GM19438 (cell line): ENCODE results near the gene EFNA1.

Source experiments
- ATAC-seq: cut with Tn5 transposase; IDR thresholded peaks from one replicate; pipeline ENCODE4 v1.9.1; 2021; ENCODE audit warnings: low read depth; ENCODE audit not compliant: unreplicated experiment

The EFNA1 gene, protein sequence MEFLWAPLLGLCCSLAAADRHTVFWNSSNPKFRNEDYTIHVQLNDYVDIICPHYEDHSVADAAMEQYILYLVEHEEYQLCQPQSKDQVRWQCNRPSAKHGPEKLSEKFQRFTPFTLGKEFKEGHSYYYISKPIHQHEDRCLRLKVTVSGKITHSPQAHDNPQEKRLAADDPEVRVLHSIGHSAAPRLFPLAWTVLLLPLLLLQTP

DNA sequence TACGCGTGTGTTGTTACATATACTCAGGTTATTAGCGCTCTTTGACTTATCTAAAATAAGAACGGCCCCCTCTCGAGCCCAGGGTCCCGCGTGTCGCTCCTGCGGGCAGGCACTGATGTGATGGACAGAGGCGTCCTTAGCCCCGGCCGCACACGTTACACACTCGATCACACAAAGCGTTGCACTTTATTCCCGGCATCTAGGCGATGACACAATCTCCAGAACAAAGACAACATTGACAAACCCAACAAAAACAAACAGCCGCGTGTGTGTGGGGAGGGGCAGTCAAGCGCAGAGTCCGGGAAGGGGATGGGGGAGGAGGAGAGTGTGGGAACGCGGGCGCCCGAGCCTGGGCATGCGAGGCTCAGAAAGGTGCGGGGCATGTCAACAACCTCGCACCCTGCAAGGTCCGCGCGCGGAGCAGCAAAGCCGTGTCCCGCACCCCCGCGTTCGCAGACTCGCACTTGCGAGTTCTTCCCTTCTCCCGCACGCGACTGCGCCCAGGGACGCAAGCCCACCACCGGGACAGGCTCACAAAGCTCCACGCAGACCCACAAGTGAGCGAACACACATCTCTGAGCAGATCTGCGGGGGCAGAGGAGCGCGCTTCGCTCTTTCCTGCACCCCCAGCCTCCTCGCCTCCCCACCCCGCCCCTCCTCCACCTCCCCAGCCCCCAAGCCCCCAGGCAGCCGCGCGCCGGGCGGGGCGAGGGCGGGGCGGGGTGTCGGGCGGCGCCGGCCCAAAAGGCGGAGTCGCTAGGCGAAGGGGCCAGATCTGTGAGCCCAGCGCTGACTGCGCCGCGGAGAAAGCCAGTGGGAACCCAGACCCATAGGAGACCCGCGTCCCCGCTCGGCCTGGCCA, at the start of gene EFNA1:
Gene EFNA1 (plus strand): TSS at position 772 of the 862 bp plus-strand sequence. CDS start 102 bp downstream, outside the sequence.
- no peak for ATAC-seq

DNA sequence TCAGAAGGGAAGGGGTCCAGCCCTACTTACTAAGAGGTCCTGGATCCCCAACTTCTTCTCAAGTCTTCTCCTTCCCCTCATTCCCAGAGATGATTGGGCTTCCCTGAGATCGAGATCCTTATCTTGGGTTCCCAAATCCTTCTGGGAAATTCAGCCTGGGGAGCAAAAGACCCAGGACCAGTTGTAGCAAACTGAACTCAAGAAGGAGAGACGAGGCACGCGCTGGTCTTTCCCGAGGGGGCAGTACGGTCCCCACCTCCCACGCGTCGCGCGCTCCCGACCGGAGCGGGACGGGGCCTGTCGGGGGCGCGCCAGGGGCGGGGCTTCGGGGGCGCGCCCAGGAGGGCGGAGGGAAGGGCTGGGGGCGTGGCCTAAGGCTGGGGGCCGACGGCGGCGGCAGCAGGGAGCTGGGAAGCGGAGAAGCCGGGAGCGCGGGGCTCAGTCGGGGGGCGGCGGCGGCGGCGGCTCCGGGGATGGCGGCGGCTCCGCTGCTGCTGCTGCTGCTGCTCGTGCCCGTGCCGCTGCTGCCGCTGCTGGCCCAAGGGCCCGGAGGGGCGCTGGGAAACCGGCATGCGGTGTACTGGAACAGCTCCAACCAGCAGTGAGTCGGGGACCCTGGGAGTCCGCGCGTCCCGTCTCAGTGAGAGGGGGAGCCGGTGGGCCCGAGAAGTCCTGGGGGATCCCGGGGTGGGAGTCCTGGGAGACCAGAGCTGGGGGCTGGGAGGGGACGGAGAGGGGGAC, 49.0 kb upstream of the EFNA1 start, which contains the start of gene EFNA3:
Gene EFNA3 (plus strand): TSS at position 369 of the 741 bp plus-strand sequence. CDS start 105 bp downstream, at position 474.
- ATAC-seq = no peak

DNA sequence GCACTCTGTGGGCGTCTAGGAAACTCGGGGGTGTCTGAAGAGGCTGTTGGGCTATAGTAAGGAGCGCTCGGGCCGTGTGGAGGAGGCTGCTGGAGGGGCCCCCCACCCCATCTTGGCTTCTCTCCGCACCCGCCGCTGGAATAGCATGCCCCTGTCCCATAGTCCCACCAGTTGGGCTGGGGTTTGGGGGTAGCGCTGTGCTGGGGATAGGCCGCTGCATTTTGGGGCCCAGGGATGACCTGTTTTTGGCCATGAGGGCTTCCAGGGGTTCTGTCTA, 48.5 kb upstream of the EFNA1 start:
- no peak for ATAC-seq

DNA sequence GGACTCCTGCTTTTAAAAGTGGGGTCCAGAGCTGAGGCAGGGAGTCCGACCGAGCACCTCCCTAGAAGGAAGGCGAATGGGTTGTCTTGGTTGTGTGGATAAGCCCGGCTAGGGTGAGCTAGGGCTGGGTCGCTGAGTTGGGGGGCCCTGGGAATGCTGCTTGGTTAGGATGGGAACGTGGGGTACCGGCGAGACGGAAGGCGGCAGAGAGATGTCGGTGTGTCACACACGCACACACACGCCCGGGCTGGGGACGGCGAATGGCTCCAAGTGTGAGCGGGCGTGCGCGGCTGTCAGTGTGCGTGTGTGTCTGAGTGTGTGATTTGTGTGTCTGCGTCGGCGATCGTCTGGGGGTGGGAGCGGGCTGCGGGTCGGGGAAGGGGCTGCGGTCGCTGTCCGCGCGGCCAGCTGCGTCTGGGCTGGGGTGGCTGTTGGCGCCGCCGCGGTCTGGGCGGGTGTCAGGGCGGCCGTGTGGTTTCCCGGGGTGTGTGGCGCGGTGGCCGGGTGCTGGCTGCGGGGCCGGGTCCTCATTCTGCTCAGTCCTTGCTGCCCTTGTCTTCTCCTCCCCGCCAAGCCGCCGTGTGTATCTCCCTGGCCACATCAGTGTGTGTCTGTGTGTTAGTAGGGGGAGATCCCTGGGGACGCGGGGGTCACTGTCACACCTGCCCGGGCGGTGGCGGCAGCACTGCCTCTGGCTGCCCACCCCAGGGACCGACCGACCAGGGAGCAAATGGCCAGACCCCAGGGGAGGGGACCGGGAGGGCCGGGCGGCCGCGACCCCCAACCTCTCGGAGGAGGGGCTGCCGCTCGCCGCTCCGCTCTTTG, 48.0 kb upstream of the EFNA1 start:
- no peak for ATAC-seq

DNA sequence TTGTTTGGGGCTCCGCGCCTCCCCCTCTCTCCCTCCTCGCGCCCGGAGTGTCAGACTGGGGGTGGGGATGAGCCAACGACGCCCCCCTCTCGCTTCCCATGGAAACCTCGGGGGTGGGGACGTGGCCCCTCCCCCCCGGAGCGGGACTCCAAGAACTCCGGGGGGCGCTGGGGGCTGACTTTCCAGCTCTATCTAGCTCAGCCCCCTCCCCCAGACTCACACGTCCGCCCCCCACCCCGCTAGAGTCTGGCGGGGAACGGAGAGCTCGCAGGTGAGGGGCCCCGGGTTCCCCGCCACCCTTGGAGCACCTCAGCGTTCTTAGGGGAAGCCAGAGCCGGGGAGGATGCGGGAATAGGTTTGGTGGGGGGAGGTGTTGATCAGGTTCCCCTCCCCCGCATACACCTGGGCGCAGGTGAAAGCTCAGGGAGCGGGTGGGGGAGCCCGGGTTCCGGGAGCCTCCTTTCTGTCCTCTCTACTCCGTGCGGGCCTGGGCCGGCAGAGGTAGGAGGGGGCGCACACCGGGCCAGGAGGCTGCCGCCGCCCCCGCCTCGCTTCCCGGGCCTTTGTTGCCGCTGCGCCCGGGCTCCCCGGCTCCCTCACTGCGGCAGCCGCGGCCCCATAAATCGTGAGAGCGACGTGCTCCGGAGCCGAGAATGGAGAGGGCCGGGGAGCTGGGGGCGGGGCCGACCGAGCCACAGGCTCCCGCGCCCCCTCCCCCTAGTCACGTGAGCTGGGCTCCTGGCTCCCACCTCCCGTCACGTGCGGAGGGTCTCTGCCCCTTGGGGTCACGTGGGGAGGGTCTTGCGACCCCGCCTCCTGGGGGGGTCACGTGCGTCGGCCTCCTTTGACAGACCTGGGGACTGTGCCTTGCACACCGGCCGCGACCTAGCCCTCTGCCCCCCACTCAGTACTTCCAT, 47.1 kb upstream of the EFNA1 start:
- no peak for ATAC-seq

DNA sequence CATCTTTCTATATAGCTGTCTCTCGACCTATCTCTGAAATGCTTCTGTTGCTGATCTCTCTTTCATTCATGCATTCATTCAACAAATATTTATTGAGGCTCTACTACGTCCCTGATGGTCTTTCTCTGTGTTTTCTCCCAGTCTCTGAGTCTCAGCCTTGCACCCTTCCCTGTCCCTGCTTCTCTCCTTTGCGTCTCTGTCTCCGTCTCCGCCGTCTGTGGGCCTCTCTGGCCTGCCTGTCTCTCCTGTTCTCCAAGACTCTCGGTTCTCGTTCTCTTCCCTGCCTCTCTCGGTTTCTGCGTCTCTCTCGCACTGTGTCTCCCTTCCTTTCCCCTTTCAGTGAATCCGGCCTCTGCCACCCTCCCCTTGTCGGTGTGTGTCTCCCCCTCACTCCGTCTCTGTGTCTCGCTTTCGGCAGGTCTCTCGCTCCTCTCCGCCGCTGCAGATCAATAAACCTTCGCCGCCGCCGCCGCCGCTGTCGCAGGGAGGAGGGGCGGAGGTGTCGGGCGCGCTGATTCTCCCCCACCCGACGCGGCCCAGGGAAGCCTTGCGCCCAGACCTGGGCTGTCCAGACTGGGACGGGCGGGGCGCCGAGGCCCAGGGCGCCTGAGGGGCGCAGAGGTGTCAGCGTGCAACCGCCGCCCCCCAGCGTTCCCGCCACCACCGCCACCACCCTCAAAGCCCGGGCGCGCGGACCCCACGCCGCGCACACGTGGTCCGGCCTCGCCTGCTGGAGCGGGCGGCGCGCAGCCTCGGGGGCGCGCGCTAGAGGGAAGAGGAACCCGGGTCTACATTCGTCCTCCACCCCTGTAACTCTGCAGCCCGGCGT, 46.0 kb upstream of the EFNA1 start:
- ATAC-seq = no peak

DNA sequence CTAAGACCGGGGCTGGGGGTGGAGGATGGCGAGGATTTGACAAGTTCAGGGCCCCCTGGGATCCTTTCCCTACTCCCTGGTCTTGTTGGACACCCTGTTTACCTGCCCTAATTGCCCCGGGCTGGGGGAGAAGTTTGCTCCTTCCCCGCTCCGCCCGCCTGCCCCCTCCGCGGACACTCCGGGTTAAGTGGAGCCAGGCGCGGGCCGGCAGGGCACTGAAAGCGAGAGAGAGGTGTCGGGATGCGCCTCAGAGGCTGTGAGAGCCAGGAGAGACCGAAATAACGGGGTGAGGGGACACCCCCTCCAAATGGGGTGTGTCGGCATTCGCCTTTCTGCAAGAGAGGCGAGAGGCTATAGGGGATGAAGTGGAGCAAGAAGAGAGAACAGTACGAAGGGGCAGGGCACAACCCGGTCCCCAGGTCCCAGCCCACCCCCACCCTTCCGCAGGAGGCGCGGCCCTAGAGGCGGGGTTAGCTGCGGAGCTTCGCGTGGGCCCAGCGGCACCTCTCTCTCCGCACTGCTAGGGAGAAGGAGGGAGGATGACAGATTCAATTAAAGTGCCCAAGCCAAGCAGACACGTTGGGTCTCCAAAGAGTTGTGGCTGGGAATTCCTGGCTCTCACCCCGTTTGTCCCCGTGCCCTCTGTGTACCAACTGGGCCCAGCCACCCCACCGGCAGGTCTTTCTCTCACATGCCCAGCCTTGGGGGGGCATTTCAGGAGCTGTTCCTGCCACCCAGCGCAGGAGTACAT, 45.2 kb upstream of the EFNA1 start:
- no peak for ATAC-seq

DNA sequence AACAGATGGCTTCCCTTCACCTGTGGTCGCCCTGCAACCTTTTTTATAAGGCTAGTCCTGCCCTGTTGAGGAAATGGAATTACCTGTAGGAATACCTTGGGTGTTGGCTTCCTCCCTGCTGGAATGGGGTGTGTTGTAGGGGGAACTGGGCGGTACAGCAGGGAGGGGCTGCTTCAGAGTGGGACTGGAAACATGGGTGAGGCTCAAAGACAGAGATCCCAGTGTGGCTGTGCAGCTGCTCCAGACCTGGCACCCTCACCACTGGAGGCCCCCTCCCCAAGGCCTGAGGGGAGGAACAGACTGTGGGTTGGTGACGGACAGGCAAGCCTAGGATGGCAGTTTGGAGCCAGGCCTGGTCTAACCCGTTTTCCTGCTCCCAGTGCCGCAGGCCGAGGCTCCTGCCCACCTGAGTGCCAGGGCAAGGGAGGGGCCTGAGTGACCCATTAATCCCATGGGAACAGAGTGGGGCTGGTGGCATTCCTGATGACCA, 44.6 kb upstream of the EFNA1 start:
- ATAC-seq = no peak

DNA sequence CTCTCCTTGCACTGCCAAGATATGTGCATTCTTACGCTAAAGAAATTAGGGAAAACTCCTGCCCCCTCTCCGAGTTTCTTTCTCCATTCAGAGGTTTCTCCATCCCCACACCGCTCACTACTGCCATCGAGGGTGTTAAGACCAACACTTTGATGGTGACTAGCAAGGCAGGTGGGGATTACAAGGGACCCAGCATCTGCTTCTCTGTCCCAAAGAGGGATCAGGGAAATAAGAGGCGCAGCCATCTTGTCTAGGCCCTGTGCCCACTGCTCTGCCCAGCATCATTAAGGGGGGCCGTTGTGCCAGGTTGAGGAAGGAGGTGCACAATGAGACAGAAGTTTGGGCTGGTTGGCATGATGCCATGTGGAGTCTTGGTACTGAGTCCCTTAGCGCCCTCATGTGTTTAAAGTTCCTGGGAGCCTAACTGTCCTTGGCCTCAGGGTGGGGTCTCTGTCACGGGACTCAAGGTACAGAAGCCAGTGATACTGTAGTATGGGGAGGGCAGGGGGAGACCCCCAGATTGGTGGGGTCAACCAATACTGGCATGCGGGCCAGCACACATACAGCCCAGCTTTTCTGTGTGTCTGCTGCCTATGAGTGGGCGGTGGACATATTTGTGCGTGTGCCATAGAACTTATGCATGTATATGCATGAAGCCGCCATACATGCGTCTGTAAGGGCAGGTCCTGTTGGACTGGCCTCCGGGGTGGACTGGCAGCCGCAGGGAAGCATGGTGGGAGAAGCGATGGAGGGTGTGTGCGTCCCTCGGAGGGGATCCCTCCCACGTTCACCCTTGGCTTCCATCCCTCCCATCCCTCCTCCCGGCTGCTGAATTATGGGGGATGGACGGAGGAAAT, 43.6 kb upstream of the EFNA1 start:
- ATAC-seq = no peak

DNA sequence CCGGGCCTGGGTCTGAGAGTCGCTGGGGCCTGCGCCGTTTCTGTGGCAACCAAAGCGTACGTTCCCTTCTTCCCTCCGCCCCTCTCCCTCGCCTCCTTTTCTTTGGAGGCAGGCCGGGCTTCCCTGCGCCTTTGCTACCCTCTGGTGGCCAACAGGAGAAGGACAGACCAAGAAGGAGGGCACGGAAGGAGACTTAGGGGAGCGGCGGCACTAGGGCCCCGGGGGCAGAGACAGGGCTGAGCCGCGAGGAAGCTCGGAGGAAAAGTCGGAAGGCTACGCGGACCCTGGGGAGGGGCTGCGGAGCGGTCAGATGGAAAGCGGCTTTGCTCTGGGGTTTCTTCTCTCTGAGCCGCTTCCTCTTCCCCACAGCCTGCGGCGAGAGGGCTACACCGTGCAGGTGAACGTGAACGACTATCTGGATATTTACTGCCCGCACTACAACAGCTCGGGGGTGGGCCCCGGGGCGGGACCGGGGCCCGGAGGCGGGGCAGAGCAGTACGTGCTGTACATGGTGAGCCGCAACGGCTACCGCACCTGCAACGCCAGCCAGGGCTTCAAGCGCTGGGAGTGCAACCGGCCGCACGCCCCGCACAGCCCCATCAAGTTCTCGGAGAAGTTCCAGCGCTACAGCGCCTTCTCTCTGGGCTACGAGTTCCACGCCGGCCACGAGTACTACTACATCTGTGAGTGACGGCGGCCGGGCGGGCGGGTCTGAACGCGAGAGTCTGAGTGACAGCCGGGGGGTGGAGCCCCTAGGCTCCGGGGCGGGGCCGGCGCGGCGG, 42.8 kb upstream of the EFNA1 start:
- peak; percentile 71 for ATAC-seq

DNA sequence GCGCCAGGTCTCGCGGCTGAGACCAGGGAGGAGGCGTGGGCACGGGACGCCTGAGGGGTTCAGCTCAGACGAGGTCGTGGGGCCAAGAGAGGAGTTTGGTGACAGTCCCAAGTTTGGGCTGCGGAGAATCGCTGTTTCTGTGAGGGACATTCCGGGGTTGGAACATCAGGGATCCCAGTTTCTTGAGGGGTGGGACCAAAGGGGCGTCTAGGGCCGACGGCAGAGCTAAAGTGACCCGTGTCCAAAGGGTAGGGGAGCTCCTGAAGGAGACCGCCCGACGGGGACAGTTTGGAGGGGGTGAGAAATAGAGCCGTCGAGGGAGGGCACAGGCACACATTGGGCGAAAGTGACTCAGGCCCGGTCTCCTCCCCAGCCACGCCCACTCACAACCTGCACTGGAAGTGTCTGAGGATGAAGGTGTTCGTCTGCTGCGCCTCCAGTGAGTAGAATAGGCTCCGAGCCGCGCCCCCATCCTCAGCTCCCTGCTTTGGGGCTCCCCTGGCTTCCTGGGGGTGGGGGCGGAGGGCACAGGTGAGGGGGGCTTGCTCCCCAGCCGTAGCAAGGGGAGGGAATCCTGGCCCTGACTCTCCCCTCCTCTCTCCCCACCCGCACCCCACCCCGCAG, 42.1 kb upstream of the EFNA1 start:
- no peak for ATAC-seq

DNA sequence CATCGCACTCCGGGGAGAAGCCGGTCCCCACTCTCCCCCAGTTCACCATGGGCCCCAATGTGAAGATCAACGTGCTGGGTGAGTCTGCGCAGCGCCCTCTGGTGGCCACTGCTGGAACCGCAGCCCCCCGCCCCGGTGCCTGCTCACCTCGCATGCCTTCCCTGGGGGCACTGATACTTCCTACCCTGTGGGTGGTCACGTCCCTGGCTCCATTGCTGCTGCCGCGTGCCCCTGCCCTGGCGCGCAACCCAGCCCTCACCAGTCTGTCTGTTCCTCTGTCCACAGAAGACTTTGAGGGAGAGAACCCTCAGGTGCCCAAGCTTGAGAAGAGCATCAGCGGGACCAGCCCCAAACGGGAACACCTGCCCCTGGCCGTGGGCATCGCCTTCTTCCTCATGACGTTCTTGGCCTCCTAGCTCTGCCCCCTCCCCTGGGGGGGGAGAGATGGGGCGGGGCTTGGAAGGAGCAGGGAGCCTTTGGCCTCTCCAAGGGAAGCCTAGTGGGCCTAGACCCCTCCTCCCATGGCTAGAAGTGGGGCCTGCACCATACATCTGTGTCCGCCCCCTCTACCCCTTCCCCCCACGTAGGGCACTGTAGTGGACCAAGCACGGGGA, 41.4 kb upstream of the EFNA1 start:
- ATAC-seq = no peak

DNA sequence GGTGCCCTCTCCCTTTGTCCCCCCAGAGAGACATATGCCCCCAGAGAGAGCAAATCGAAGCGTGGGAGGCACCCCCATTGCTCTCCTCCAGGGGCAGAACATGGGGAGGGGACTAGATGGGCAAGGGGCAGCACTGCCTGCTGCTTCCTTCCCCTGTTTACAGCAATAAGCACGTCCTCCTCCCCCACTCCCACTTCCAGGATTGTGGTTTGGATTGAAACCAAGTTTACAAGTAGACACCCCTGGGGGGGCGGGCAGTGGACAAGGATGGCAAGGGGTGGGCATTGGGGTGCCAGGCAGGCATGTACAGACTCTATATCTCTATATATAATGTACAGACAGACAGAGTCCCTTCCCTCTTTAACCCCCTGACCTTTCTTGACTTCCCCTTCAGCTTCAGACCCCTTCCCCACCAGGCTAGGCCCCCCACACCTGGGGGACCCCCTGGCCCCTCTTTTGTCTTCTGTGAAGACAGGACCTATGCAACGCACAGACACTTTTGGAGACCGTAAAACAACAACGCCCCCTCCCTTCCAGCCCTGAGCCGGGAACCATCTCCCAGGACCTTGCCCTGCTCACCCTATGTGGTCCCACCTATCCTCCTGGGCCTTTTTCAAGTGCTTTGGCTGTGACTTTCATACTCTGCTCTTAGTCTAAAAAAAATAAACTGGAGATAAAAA, 40.7 kb upstream of the EFNA1 start:
- no peak for ATAC-seq

DNA sequence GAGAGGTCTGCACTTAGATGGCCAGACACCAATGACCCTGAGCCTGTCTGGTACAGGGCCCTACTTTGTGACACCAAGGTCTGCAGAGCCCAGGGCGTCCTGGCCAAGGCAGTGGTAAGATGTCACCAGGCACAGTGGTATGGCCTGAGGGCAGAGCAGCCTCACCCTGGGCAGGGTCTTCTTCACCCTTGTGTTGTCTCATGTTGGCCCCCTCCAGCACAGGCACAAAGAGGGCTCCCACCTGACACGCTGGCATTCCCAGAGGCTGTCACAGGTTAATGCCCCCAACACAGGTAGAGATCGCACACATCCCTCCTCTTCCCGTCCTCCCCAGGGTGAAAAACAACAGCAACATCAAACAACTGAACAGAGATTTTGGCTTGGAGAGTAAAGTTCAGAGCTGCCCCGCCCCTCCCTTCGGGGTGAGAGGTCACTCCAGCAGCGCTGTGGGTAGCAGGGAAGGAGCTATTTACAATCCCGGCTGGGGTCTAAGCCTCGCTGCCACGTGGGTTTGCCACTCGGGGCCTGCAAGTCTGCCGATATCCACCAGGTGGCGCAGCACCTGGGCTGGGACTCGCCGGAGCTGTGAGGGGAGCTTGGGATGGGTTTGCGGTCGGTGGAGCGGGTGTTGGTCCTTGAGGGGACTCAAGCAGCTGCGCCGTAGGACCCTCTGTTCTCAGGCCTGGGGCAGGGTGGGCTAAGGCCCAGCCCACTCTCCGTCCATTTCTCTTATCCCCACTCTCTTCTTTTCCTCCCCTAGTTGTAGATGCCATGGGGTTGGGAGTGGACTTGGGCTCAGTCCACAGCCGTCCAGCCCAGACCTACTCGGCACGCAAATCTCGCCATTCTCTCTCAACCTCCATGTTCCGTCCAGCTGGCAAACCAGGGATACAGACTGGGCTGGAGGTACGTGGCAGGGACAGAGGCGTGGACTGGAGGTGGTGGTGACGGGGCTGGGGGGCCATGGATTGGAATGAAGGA, 36.3 kb upstream of the EFNA1 start:
- no peak for ATAC-seq
